Subcutaneous adipose tissue (tissue), 4 donors: ENCODE results near the gene ENPEP. TPM values are rescaled to one million over a fixed set of nuclear protein-coding genes. Genes with fewer than 3 reads are reported as not detected.

Experiments
- CTCF ChIP-seq: fragments of 450-650 bp; IDR thresholded peaks from one replicate; pipeline ENCODE4 v1.5.1; 2016; ENCODE audit warnings: low read depth, mild to moderate bottlenecking, control low read depth, antibody characterized with exemption, moderate library complexity
- total RNA-seq, 4 donors: library from RNA; depleted of rRNA; stranded (reverse); fragments of >200 nt; gene quantifications; one replicate each; pipeline ENCODE4 v1.1.0, GENCODE V29; 2016

Gene ENPEP
- total RNA-seq, 4 donors from 2014 or later = 3.4 to 16.0 (median 9.5) TPM

DNA sequence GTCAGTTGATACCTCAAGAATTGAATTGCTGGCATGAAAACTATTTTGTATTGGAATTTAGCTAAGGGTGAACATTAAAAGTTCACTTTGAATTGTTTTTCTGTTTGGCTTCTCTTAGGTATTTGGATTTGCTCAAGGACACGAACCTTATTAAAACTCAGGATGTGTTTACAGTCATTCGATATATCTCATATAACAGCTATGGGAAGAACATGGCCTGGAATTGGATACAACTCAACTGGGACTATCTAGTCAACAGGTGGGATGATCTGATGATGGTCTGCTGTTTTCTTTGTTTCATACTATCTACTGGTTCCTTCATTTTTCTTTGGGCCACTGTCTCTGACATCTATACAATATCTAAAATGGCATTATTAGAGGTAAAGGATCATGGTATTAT is 77.2 kb downstream of the ENPEP start:
- no peak for TF ChIP-seq CTCF

GRCh38 chr4:110567214-110567613 is 91.3 kb downstream of the ENPEP start:
- TF ChIP-seq CTCF = no peak

- no peak for TF ChIP-seq CTCF
Observed at GRCh38 chr4:110586131-110586850, 110.3 kb downstream of the ENPEP start.

GRCh38 chr4:110587666-110588285 is 111.8 kb downstream of the ENPEP start:
- no peak for TF ChIP-seq CTCF

DNA sequence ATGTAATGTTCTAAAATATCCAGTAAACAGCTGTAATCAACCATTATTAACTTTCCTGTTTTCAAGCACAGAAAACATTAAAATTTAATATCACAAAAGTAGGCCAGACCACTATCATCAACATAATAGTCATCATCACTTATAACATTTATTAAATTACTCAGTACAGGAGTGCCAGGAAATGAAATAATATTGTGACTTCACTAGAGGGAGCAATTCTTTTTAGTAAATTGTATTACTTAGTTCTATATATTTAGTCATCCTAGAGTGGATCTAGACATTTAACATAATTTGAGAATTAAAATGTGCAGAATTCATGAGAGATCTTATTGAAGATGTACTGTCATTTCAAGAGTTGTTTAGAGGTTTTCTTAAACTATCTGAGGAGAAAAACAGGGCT is 113.3 kb downstream of the ENPEP start:
- no peak for TF ChIP-seq CTCF

DNA sequence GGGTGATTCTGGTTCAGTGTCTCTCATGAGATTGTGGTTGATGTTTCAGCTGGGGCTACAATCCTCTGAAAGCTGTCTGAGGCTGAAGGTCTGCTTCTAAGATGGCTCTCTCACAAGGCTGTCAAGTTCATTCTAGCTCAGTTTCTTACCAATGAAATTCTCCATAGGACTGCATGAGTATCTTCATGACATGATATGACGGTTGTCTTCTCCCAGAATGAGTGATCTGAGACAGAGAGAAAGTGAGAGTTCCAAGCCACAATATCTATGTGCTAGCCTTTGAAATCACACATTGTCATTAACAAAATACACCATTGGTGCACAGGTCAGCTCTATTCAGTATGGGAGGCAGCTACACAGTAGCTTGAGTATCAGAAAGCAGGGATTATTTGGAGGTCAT is 119.6 kb downstream of the ENPEP start:
- no peak for TF ChIP-seq CTCF

GRCh38 chr4:110596431-110596830 is 120.5 kb downstream of the ENPEP start:
- no peak for TF ChIP-seq CTCF
